Stromal cell of bone marrow (primary cell): Measurements from ENCODE around the gene GMIP.

Experiments used
- DNase-seq: peaks from one replicate; pipeline ENCODE4 v3.0.0-alpha.2; 2012; ENCODE audit warnings: low read depth

GMIP gene

GRCh38 chr19:19635313-19635702 is 8.1 kb downstream of the GMIP start:
- no peak for DNase-seq

- no peak for DNase-seq
These were observed 8.7 kb downstream of the GMIP start for GRCh38 chr19:19634516-19635312.

- DNase-seq: no peak
These were observed 9.5 kb downstream of the GMIP start for GRCh38 chr19:19633711-19634515.

- no peak for DNase-seq
These were observed 10.8 kb downstream of the GMIP start for GRCh38 chr19:19632661-19633060.

GRCh38 chr19:19631346-19631745 is 12.1 kb downstream of the GMIP start:
- no peak for DNase-seq

- no peak for DNase-seq
These were observed 13.0 kb downstream of the GMIP start for GRCh38 chr19:19630426-19630825.

GRCh38 chr19:19630062-19630414 is 13.4 kb downstream of the GMIP start:
- no peak for DNase-seq

GRCh38 chr19:19628501-19629134 is 14.8 kb downstream of the GMIP start:
- no peak for DNase-seq

- no peak for DNase-seq
These were observed 15.6 kb downstream of the GMIP start, which contains the start of gene LPAR2 for GRCh38 chr19:19627621-19628500. Gene LPAR2 (minus strand): TSS chr19:19628220. CDS start chr19:19627275, 945 bp downstream.

- DNase-seq: no peak
These were observed 16.7 kb downstream of the GMIP start for GRCh38 chr19:19626516-19627472.

GRCh38 chr19:19624032-19624570 is 19.4 kb downstream of the GMIP start:
- DNase-seq: no peak

GRCh38 chr19:19623383-19623782 is 20.1 kb downstream of the GMIP start:
- DNase-seq: no peak

GRCh38 chr19:19619849-19620210 is 23.6 kb downstream of the GMIP start:
- no peak for DNase-seq

- no peak for DNase-seq
These were observed 24.1 kb downstream of the GMIP start for GRCh38 chr19:19619181-19619848.

GRCh38 chr19:19618219-19619051 is 25.0 kb downstream of the GMIP start, which contains the start of gene PBX4:
Gene PBX4 (minus strand): TSS chr19:19618687. CDS start chr19:19618629, 58 bp downstream.
- peak; percentile 72 for DNase-seq

GRCh38 chr19:19615086-19615485 is 28.4 kb downstream of the GMIP start:
- no peak for DNase-seq

GRCh38 chr19:19613506-19613905 is 30.0 kb downstream of the GMIP start:
- no peak for DNase-seq

- DNase-seq: no peak
These were observed 32.9 kb downstream of the GMIP start for GRCh38 chr19:19610376-19611202.
